ENCODE data around the gene TMCC3.

Gene TMCC3

DNA sequence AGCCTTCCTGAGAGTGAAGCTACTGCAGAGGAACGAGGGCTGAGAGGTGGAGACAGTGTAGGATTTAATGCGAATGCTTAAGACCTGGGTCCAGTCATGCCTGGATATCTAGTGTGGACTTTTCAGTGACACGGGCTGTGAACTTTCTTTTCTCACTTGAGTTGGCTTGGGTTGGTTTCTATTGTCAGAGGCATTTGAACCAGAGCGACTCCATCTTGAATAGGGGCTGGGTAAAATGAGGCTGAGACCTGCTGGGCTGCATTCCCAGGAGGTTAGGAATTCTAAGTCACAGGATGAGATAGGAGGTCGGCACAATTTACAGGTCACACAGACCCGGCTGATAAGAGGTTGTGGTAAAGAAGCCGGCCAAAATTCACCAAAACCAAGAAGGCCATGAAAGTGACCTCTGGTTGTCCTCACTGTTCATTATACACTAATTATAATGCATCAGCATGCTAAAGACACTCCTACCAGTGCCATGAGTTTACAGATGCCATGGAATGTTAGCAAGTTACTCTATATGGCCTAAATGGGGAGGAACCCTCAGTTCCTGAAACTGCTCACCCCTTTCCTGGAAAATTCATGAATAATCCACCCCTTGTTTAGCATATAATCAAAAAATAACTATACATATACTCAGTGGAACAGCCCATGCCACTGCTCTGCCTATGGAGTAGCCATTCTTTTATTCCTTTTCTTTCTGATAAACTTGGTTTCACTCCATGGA is 34.2 kb upstream of the TMCC3 start:
- no peak overlapping the region for H3K4me3 ChIP-seq (ENCODE audit: low read depth, low read length)
- in situ Hi-C loops (cut with HindIII; ENCODE audit: low pct_ligation_motif_present, low sequenced_read_pairs), result no loop called here
- H3K27me3 ChIP-seq (replicated peaks), result no peaks in the 10 kb centered on the region
- TF ChIP-seq, protein P1, sequence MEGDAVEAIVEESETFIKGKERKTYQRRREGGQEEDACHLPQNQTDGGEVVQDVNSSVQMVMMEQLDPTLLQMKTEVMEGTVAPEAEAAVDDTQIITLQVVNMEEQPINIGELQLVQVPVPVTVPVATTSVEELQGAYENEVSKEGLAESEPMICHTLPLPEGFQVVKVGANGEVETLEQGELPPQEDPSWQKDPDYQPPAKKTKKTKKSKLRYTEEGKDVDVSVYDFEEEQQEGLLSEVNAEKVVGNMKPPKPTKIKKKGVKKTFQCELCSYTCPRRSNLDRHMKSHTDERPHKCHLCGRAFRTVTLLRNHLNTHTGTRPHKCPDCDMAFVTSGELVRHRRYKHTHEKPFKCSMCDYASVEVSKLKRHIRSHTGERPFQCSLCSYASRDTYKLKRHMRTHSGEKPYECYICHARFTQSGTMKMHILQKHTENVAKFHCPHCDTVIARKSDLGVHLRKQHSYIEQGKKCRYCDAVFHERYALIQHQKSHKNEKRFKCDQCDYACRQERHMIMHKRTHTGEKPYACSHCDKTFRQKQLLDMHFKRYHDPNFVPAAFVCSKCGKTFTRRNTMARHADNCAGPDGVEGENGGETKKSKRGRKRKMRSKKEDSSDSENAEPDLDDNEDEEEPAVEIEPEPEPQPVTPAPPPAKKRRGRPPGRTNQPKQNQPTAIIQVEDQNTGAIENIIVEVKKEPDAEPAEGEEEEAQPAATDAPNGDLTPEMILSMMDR (IDR thresholded peaks at IDR 0.05; ENCODE audit: low read depth, low read length, missing control alignments), result no peak
- no peak overlapping the region for H3K27ac ChIP-seq
- H3K36me3 ChIP-seq (replicated peaks), result no peaks in the 10 kb centered on the region
- no peak for DNase-seq

DNA sequence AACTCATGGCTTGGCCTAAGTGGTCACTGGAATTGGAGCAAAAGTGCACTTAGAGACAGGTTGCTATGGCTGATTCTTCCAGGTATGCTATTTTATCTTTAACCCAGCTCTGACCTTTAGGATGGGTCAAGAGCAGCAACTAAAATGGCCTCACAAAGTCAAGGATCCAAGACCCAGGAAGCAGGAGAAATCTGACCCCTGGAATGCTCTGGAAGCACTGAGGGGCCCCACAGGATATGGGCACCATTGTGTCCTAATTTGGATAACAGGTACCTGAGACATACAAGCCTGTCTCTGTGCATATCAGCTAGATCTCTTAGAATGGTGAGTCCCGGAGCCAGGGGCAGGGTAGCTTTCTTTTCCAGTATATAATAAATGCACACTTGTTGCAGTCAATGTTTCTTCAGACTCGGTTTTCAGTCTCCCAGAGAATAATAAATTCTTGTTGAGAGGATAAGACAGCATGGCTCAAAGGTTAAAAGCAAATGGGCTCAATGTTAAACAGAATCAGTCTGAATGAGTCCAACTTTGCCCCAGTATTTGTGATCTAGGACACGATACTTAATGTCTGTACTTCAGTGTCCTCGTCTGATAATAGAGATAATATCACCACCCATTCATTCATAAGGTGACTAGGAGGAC is 29.3 kb upstream of the TMCC3 start:
- Histone ChIP-seq H3K27ac (no peak overlapping the region), H3K4me3 (ENCODE audit: low read depth, low read length) (no peak overlapping the region)

DNA sequence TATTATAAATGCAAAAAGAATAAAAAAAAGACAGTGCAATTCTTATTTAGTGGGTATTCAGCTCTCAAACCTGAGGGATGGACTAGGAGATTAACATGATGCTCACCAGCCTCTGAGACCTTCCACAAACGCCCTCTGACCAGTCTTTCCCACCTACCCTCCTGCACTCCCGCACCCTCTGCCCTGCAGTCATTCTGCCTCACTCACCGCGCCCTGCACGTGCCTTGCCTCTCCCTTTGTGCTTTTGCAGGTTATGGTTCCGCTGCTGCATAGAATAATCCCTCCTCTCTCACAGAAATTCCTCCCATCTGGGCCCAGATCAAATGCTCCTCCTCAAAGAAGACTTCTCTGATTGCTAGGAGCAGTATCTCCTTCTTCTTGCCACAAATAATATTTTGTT is 28.5 kb upstream of the TMCC3 start:
- Histone ChIP-seq H3K4me3 (ENCODE audit: low read depth, low read length) (no peak overlapping the region), H3K36me3 (replicated peaks) (no peaks in the 10 kb centered on the region), H3K27me3 (replicated peaks) (no peaks in the 10 kb centered on the region), H3K27ac (no peak overlapping the region)
- TF ChIP-seq, protein P1 (IDR thresholded peaks at IDR 0.05; ENCODE audit: low read depth, low read length, missing control alignments), result no peak
- in situ Hi-C loops (cut with HindIII; ENCODE audit: low pct_ligation_motif_present, low sequenced_read_pairs), result no loop called here
- no peak for DNase-seq

More for the DNA sequence above, 29.3 kb upstream of the TMCC3 start:
- TF ChIP-seq, protein P1 (IDR thresholded peaks at IDR 0.05; ENCODE audit: low read depth, low read length, missing control alignments), result no peak
- Histone ChIP-seq H3K36me3 (replicated peaks) (no peaks in the 10 kb centered on the region), H3K27me3 (replicated peaks) (no peaks in the 10 kb centered on the region)
- no peak for DNase-seq
- in situ Hi-C loops (cut with HindIII; ENCODE audit: low pct_ligation_motif_present, low sequenced_read_pairs), result no loop called here

DNA sequence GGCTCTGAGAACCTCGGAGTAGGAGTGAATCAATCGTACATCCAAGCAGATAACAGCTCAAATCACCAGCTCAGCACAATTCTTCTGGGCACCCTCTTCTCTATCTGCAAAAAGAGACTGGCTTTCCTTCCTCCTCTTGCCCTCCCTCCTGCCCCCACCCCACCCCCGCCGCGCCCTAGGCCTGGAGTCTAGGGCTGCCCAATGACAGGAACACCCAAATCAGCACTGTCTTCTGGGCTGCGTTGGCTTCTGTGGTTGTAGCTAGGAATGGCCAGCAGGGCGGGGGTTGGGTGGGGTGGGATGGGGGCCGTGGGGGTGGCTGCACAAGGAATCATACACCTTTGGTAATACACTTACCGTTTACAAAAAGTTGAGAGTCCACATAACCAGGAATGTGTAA is 28.0 kb upstream of the TMCC3 start:
- Histone ChIP-seq H3K4me3 (ENCODE audit: low read depth, low read length) (no peak overlapping the region), H3K36me3 (replicated peaks) (no peaks in the 10 kb centered on the region), H3K27ac (no peak overlapping the region), H3K27me3 (replicated peaks) (no peaks in the 10 kb centered on the region)
- in situ Hi-C loops (cut with HindIII; ENCODE audit: low pct_ligation_motif_present, low sequenced_read_pairs), result no loop called here
- TF ChIP-seq, protein P1 (IDR thresholded peaks at IDR 0.05; ENCODE audit: low read depth, low read length, missing control alignments), result no peak
- no peak for DNase-seq

DNA sequence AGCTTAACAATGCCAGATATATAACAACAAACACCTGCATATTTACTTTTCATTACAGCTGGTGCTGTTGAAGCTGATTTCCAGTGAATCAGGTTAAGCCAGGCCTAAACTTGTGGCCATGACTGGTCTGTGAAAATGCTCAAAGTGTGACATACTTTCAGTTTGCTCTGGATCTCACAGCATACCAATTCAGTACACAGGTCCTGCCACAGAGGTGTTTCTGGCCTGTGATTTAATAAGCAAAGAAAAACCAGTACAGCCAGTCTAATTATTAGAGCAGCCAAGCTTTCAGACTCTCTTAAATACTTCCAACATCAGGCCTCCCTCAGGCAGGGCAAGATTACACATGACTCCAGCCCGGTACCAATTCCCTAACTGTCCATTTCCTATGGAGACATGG is 27.4 kb upstream of the TMCC3 start:
- no peak overlapping the region for H3K4me3 ChIP-seq (ENCODE audit: low read depth, low read length)
- H3K36me3 ChIP-seq (replicated peaks), result no peaks in the 10 kb centered on the region
- in situ Hi-C loops (cut with HindIII; ENCODE audit: low pct_ligation_motif_present, low sequenced_read_pairs), result no loop called here
- TF ChIP-seq, protein P1 (IDR thresholded peaks at IDR 0.05; ENCODE audit: low read depth, low read length, missing control alignments), result no peak
- H3K27me3 ChIP-seq (replicated peaks), result no peaks in the 10 kb centered on the region
- no peak overlapping the region for H3K27ac ChIP-seq
- DNase-seq, result no peak
